Coronary artery (tissue), 2 donors: ENCODE data around the gene EFCAB6.

ENCODE experiments used
- DNase-seq: peaks from one replicate; pipeline ENCODE4 v3.0.0-alpha.2; 2017; ENCODE audit warnings: low spot score
- H3K27ac ChIP-seq, 2 donors: fragments of 200-600 bp; sonication (generic); one replicate each; pipeline ENCODE4 v1.5.1; 2016 to 2019
- H3K4me3 ChIP-seq: fragments of 200-600 bp; sonication (generic); 2 replicates; pipeline ENCODE4 v1.5.1; 2016; ENCODE audit warnings: mild to moderate bottlenecking, moderate library complexity
- CTCF ChIP-seq: fragments of 200-600 bp; sonication (generic); IDR thresholded peaks from one replicate; pipeline ENCODE4 v1.5.1; 2019; ENCODE audit warnings: antibody characterized with exemption

Gene EFCAB6

GRCh38 chr22:43820651-43821305 lies 8.7 kb upstream of the EFCAB6 start:
- no peak for TF ChIP-seq CTCF
- no peak overlapping the region for H3K27ac ChIP-seq
- no peak overlapping the region for H3K4me3 ChIP-seq
- peak; percentile 17 for DNase-seq

GRCh38 chr22:43819931-43820640 lies 8.0 kb upstream of the EFCAB6 start:
- Histone ChIP-seq H3K27ac (no peak overlapping the region), H3K4me3 (no peak overlapping the region)
- no peak for TF ChIP-seq CTCF
- peak; percentile 53 for DNase-seq

- TF ChIP-seq CTCF = no peak
- DNase-seq = no peak
- no peak overlapping the region for H3K4me3 ChIP-seq
- no peak overlapping the region for H3K27ac ChIP-seq
These were observed 7.4 kb upstream of the EFCAB6 start for GRCh38 chr22:43819421-43819921.

- DNase-seq = no peak
- no peak overlapping the region for H3K4me3 ChIP-seq
- no peak for TF ChIP-seq CTCF
- H3K27ac ChIP-seq = no peak overlapping the region
These were observed 6.9 kb upstream of the EFCAB6 start for GRCh38 chr22:43818981-43819380.

- DNase-seq = no peak
- H3K27ac ChIP-seq = no peak overlapping the region
- no peak overlapping the region for H3K4me3 ChIP-seq
- TF ChIP-seq CTCF = no peak
These were observed 5.3 kb upstream of the EFCAB6 start for GRCh38 chr22:43817402-43817801.

GRCh38 chr22:43814264-43814663 lies 2.2 kb upstream of the EFCAB6 start:
- no peak for TF ChIP-seq CTCF
- Histone ChIP-seq H3K4me3 (no peak overlapping the region), H3K27ac (no peak overlapping the region)
- no peak for DNase-seq

GRCh38 chr22:43812890-43813289 lies 785 bp upstream of the EFCAB6 start:
- peak overlapping the region; percentile 85 for H3K4me3 ChIP-seq
- no peak for TF ChIP-seq CTCF
- no peak for DNase-seq
- peak overlapping the region; percentile 70 to 90 for H3K27ac ChIP-seq
